HepG2 (cell line): ENCODE results near the gene MAPK7. TPM values are rescaled to one million over a fixed set of nuclear protein-coding genes. Genes with fewer than 3 reads are reported as not detected.

Experiments used
- CBFB ChIP-seq: sonication (generic); formaldehyde crosslinking; IDR thresholded peaks from 2 replicates; pipeline ENCODE4 v1.4.0; 2020; ENCODE audit warnings: missing genetic modification reagents
- CREB1 ChIP-seq, 2 experiments: fragments of 450-650 bp in 1 of 2; IDR thresholded peaks; 2 replicates each; pipeline ENCODE4 v1.6.1; 2016 to 2017; ENCODE audit warnings: control low read depth in 1 of 2, mild to moderate bottlenecking in 1 of 2, missing compliant biosample characterization in 1 of 2, missing genetic modification characterization in 1 of 2
- HCFC1 ChIP-seq: fragments of 150-350 bp; IDR thresholded peaks from 2 replicates; pipeline ENCODE4 v1.6.1; 2014; ENCODE audit warnings: low read depth, low read length
- MYC ChIP-seq: sonication (generic); formaldehyde crosslinking; IDR thresholded peaks from 2 replicates; pipeline ENCODE4 v1.9.0; 2021; ENCODE audit warnings: missing genetic modification reagents, borderline replicate concordance
- NR2F1 ChIP-seq, 2 experiments: fragments of 450-650 bp in 1 of 2; formaldehyde crosslinking in 1 of 2; IDR thresholded peaks; 2 replicates each; pipeline versions ENCODE4 v1.5.0 to v1.6.1; 2016 to 2020; ENCODE audit warnings: mild to moderate bottlenecking in 1 of 2, missing compliant biosample characterization in 1 of 2, missing genetic modification reagents in 1 of 2, moderate library complexity in 1 of 2
- RFX3 ChIP-seq: IDR thresholded peaks from 2 replicates; pipeline ENCODE4 v1.6.1; 2016; ENCODE audit warnings: missing biosample characterization, missing genetic modification reagents
- SNAI1 ChIP-seq: sonication (generic); formaldehyde crosslinking; IDR thresholded peaks from 2 replicates; pipeline ENCODE4 v1.5.0; 2020; ENCODE audit warnings: mild to moderate bottlenecking, missing genetic modification reagents, borderline replicate concordance
- SP4 ChIP-seq: sonication (generic); formaldehyde crosslinking; IDR thresholded peaks from 2 replicates; pipeline ENCODE4 v1.8.1; 2023; ENCODE audit warnings: mild to moderate bottlenecking, missing genetic modification reagents
- TAF15 ChIP-seq: fragments of 200-400 bp; formaldehyde crosslinking; IDR thresholded peaks from one replicate; pipeline ENCODE4 v1.6.1; 2018; ENCODE audit warnings: mild to moderate bottlenecking, low read depth, low read length; ENCODE audit not compliant: poor library complexity, severe bottlenecking
- ZNF430 ChIP-seq: sonication (generic); formaldehyde crosslinking; IDR thresholded peaks from 2 replicates; pipeline ENCODE4 v1.9.0; 2021; ENCODE audit warnings: mild to moderate bottlenecking, missing genetic modification reagents
- ZNF569 ChIP-seq: sonication (generic); formaldehyde crosslinking; IDR thresholded peaks from 2 replicates; pipeline ENCODE4 v1.5.0; 2020; ENCODE audit warnings: mild to moderate bottlenecking, missing genetic modification reagents, moderate library complexity, borderline replicate concordance
- ZNF768 ChIP-seq: sonication (generic); formaldehyde crosslinking; IDR thresholded peaks from 2 replicates; pipeline ENCODE4 v1.4.0; 2020; ENCODE audit warnings: missing genetic modification reagents
- polyA plus RNA-seq, 8 experiments: library from polyadenylated mRNA; depleted of rRNA in 3 of 8; stranded (reverse) in 7 of 8; unstranded in 1 of 8; fragments of >200 nt; fragmentation: Illumina TruSeq in 4 of 8; extraction: Trizol in 4 of 8; gene quantifications; 2 replicates each; pipeline versions ENCODE4 v1.2.1 to v1.2.3, GENCODE V29; 2011 to 2016; ENCODE audit warnings: low read depth in 4 of 8, missing spikeins in 1 of 8, mixed read lengths in 1 of 8; ENCODE audit not compliant: insufficient read depth in 1 of 8
- total RNA-seq, 5 experiments: library from RNA; depleted of rRNA; stranded (reverse); fragments of >200 nt; fragmentation: Illumina TruSeq; extraction: Trizol; gene quantifications; 2 replicates each; pipeline ENCODE4 v1.2.3, GENCODE V29; 2016; ENCODE audit warnings: low read depth in 1 of 5
- TF ChIP-seq, protein P1 (sequence below): sonication (generic); formaldehyde crosslinking; IDR thresholded peaks from 2 replicates; pipeline ENCODE4 v1.5.1; 2020; ENCODE audit warnings: missing genetic modification reagents, mild to moderate bottlenecking, borderline replicate concordance
- TF ChIP-seq, protein P2 (sequence below): sonication (generic); formaldehyde crosslinking; IDR thresholded peaks from 2 replicates; pipeline ENCODE4 v1.9.0; 2021; ENCODE audit warnings: missing genetic modification reagents, borderline replicate concordance
- TF ChIP-seq, protein P3 (sequence below): sonication (generic); formaldehyde crosslinking; IDR thresholded peaks from 2 replicates; pipeline ENCODE4 v1.4.0; 2020; ENCODE audit warnings: missing genetic modification reagents
- TF ChIP-seq, protein P4 (sequence below): sonication (generic); formaldehyde crosslinking; IDR thresholded peaks from 2 replicates; pipeline ENCODE4 v1.9.0; 2021; ENCODE audit warnings: missing genetic modification reagents, mild to moderate bottlenecking, borderline replicate concordance

The MAPK7 gene
- total and polyA plus RNA-seq, 2 of the 13 experiments (the other 11 are each of a cell fraction or from before 2014, with no cell fraction given) = 2.9 to 5.9 TPM

DNA sequence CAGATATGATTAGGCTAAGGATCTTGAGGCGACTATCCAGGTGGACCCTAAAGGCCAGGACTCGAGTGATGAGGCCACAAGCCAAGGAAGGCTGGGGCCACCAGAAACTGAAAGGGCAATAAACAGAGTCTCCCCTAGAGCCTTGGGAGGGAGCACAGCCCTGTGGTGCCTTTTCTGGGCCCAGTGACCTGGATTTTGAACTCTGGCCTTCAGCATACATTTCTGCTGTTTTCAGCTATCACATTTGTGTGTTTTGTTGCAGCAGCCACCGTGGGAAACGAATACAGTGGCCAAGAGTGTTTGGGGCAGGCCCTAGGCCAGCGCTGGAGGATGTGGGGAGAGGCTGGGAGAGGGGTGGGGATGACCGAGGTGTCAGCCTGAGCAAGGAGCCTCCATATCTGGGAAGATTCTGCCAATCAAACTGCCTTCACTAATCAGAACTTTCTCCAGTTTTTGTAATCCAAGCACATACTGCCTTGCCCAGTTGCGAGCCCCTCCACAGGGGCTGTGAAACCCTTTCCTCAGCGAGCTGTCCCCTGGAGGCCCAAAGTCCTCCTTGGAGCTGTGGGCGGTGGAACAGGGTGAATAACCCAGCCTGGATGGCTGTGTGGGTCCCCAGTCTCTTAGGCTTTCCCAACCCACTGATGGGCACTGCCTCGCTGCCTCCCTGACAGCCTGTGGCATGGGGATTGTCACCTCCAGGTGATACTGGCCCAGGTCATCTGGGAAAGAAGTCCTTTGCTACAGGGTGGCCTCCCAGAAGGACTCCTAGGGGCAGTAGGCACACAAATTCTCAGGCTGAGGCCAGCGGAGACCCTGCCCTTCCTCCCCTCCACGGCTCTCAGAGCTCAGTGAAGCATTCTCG lies 32.6 kb upstream of the MAPK7 start (continued):
- TF ChIP-seq, protein P1, sequence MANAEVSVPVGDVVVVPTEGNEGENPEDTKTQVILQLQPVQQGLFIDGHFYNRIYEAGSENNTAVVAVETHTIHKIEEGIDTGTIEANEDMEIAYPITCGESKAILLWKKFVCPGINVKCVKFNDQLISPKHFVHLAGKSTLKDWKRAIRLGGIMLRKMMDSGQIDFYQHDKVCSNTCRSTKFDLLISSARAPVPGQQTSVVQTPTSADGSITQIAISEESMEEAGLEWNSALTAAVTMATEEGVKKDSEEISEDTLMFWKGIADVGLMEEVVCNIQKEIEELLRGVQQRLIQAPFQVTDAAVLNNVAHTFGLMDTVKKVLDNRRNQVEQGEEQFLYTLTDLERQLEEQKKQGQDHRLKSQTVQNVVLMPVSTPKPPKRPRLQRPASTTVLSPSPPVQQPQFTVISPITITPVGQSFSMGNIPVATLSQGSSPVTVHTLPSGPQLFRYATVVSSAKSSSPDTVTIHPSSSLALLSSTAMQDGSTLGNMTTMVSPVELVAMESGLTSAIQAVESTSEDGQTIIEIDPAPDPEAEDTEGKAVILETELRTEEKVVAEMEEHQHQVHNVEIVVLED = no peak
- TF ChIP-seq SNAI1 (CRISPR knock-in tag) (no peak), ZNF430 (0 out of 2 replicates have a peak, but pooled peaks have one; percentile 28), ZNF569 (no peak), SP4 (CRISPR knock-in tag) (no peak; the same call in 1 of the 2 replicates), ZNF768 (CRISPR knock-in tag) (peak; percentile 93), NR2F1 (CRISPR knock-in tag; IDR thresholded peaks at IDR 0.05) (peak; percentile 26 to 56; a peak in 2 of 4 replicates), TAF15 (no peak), MYC (no peak), RFX3 (CRISPR knock-in tag) (no peak), HCFC1 (no peak), CBFB (CRISPR knock-in tag) (no peak), CREB1 (IDR thresholded peaks at IDR 0.05) (no peak), CREB1 (CRISPR knock-in tag; IDR thresholded peaks at IDR 0.05) (no peak)
- TF ChIP-seq, protein P2, sequence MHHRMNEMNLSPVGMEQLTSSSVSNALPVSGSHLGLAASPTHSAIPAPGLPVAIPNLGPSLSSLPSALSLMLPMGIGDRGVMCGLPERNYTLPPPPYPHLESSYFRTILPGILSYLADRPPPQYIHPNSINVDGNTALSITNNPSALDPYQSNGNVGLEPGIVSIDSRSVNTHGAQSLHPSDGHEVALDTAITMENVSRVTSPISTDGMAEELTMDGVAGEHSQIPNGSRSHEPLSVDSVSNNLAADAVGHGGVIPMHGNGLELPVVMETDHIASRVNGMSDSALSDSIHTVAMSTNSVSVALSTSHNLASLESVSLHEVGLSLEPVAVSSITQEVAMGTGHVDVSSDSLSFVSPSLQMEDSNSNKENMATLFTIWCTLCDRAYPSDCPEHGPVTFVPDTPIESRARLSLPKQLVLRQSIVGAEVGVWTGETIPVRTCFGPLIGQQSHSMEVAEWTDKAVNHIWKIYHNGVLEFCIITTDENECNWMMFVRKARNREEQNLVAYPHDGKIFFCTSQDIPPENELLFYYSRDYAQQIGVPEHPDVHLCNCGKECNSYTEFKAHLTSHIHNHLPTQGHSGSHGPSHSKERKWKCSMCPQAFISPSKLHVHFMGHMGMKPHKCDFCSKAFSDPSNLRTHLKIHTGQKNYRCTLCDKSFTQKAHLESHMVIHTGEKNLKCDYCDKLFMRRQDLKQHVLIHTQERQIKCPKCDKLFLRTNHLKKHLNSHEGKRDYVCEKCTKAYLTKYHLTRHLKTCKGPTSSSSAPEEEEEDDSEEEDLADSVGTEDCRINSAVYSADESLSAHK (CRISPR knock-in tag) = no peak
- TF ChIP-seq, protein P3, sequence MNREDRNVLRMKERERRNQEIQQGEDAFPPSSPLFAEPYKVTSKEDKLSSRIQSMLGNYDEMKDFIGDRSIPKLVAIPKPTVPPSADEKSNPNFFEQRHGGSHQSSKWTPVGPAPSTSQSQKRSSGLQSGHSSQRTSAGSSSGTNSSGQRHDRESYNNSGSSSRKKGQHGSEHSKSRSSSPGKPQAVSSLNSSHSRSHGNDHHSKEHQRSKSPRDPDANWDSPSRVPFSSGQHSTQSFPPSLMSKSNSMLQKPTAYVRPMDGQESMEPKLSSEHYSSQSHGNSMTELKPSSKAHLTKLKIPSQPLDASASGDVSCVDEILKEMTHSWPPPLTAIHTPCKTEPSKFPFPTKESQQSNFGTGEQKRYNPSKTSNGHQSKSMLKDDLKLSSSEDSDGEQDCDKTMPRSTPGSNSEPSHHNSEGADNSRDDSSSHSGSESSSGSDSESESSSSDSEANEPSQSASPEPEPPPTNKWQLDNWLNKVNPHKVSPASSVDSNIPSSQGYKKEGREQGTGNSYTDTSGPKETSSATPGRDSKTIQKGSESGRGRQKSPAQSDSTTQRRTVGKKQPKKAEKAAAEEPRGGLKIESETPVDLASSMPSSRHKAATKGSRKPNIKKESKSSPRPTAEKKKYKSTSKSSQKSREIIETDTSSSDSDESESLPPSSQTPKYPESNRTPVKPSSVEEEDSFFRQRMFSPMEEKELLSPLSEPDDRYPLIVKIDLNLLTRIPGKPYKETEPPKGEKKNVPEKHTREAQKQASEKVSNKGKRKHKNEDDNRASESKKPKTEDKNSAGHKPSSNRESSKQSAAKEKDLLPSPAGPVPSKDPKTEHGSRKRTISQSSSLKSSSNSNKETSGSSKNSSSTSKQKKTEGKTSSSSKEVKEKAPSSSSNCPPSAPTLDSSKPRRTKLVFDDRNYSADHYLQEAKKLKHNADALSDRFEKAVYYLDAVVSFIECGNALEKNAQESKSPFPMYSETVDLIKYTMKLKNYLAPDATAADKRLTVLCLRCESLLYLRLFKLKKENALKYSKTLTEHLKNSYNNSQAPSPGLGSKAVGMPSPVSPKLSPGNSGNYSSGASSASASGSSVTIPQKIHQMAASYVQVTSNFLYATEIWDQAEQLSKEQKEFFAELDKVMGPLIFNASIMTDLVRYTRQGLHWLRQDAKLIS (CRISPR knock-in tag) = no peak
- TF ChIP-seq, protein P4, sequence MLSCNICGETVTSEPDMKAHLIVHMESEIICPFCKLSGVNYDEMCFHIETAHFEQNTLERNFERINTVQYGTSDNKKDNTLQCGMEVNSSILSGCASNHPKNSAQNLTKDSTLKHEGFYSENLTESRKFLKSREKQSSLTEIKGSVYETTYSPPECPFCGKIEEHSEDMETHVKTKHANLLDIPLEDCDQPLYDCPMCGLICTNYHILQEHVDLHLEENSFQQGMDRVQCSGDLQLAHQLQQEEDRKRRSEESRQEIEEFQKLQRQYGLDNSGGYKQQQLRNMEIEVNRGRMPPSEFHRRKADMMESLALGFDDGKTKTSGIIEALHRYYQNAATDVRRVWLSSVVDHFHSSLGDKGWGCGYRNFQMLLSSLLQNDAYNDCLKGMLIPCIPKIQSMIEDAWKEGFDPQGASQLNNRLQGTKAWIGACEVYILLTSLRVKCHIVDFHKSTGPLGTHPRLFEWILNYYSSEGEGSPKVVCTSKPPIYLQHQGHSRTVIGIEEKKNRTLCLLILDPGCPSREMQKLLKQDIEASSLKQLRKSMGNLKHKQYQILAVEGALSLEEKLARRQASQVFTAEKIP = no peak
